GDM1 (cell line): Measurements from ENCODE around the gene CYS1.
A peak's percentile ranks its signal among the peaks of the same experiment; 100 is the strongest.

Experiments
- DNase-seq: peaks from one replicate; lab custom pipeline; 2025; lab: John Stamatoyannopoulos, UW

Gene CYS1

GRCh38 chr2:10072656-10073480 lies 7.3 kb downstream of the CYS1 start:
- DNase-seq, result peak; percentile 60

- DNase-seq, result no peak
Measured at GRCh38 chr2:10071595-10071994, 8.6 kb downstream of the CYS1 start.

- no peak for DNase-seq
Measured at GRCh38 chr2:10071176-10071575, 9.0 kb downstream of the CYS1 start.

GRCh38 chr2:10067881-10068280 lies 12.3 kb downstream of the CYS1 start:
- DNase-seq, result no peak

GRCh38 chr2:10067330-10067729 lies 12.9 kb downstream of the CYS1 start:
- no peak for DNase-seq

GRCh38 chr2:10065773-10066055 lies 14.5 kb downstream of the CYS1 start:
- no peak for DNase-seq

- DNase-seq, result no peak
Measured at GRCh38 chr2:10064932-10065772, 15.1 kb downstream of the CYS1 start.

- no peak for DNase-seq
Measured at GRCh38 chr2:10063566-10063965, 16.6 kb downstream of the CYS1 start.

GRCh38 chr2:10062931-10063365 lies 17.3 kb downstream of the CYS1 start:
- DNase-seq, result no peak

GRCh38 chr2:10061221-10061925 lies 18.8 kb downstream of the CYS1 start:
- no peak for DNase-seq

GRCh38 chr2:10059552-10060335 lies 20.5 kb downstream of the CYS1 start:
- no peak for DNase-seq

GRCh38 chr2:10059016-10059351 lies 21.2 kb downstream of the CYS1 start:
- DNase-seq, result no peak

GRCh38 chr2:10058251-10059015 lies 21.8 kb downstream of the CYS1 start:
- no peak for DNase-seq

GRCh38 chr2:10057231-10058107 lies 22.7 kb downstream of the CYS1 start:
- no peak for DNase-seq

- no peak for DNase-seq
Measured at GRCh38 chr2:10056439-10056838, 23.8 kb downstream of the CYS1 start.

- DNase-seq, result no peak
Measured at GRCh38 chr2:10054976-10055375, 25.2 kb downstream of the CYS1 start.

GRCh38 chr2:10054424-10054823 lies 25.8 kb downstream of the CYS1 start:
- DNase-seq, result no peak

GRCh38 chr2:10053351-10053750 lies 26.9 kb downstream of the CYS1 start:
- DNase-seq, result no peak

GRCh38 chr2:10052216-10052615 lies 28.0 kb downstream of the CYS1 start:
- no peak for DNase-seq

GRCh38 chr2:10048501-10049171 lies 31.6 kb downstream of the CYS1 start:
- DNase-seq, result peak; percentile 4
